HepG2 (cell line): ENCODE measurements around the gene HES6. TPM values are rescaled to one million over a fixed set of nuclear protein-coding genes. Genes with fewer than 3 reads are reported as not detected.

Experiments used
- AKNA ChIP-seq: sonication (generic); formaldehyde crosslinking; IDR thresholded peaks from 2 replicates; pipeline ENCODE4 v1.4.0; 2020; ENCODE audit warnings: missing genetic modification reagents, borderline replicate concordance
- CREM ChIP-seq, 2 experiments: sonication (generic) in 1 of 2; formaldehyde crosslinking in 1 of 2; IDR thresholded peaks; 2 replicates each; pipeline versions ENCODE4 v1.4.0 to v1.6.1; 2016 to 2020; ENCODE audit warnings: antibody characterized with exemption in 1 of 2, mild to moderate bottlenecking in 1 of 2, missing genetic modification reagents in 1 of 2
- HMGXB4 ChIP-seq, 2 experiments: sonication (generic) in 1 of 2; formaldehyde crosslinking in 1 of 2; IDR thresholded peaks; 2 replicates each; pipeline versions ENCODE4 v1.4.0 to v1.6.1; 2018 to 2020; ENCODE audit warnings: missing genetic modification reagents in 2 of 2, borderline replicate concordance in 1 of 2, low read depth in 1 of 2, mild to moderate bottlenecking in 1 of 2, missing biosample characterization in 1 of 2
- MLLT10 ChIP-seq: sonication (generic); formaldehyde crosslinking; IDR thresholded peaks from 2 replicates; pipeline ENCODE4 v1.4.0; 2020; ENCODE audit warnings: missing genetic modification reagents
- TFE3 ChIP-seq: IDR thresholded peaks from 2 replicates; pipeline ENCODE4 v1.6.1; 2016
- THAP11 ChIP-seq: IDR thresholded peaks from 2 replicates; pipeline ENCODE4 v1.6.1; 2016; ENCODE audit warnings: missing biosample characterization, missing genetic modification reagents
- YEATS2 ChIP-seq: sonication (generic); formaldehyde crosslinking; IDR thresholded peaks from 2 replicates; pipeline ENCODE4 v1.4.0; 2020; ENCODE audit warnings: missing genetic modification reagents, borderline replicate concordance
- ZNF263 ChIP-seq: sonication (generic); formaldehyde crosslinking; IDR thresholded peaks from 2 replicates; pipeline ENCODE4 v1.4.0; 2020; ENCODE audit warnings: missing genetic modification reagents
- ZNF703 ChIP-seq: sonication (generic); formaldehyde crosslinking; IDR thresholded peaks from 2 replicates; pipeline ENCODE4 v1.5.1; 2020; ENCODE audit warnings: missing genetic modification reagents, mild to moderate bottlenecking, moderate library complexity, borderline replicate concordance
- polyA plus RNA-seq, 8 experiments: library from polyadenylated mRNA; depleted of rRNA in 3 of 8; stranded (reverse) in 7 of 8; unstranded in 1 of 8; fragments of >200 nt; fragmentation: Illumina TruSeq in 4 of 8; extraction: Trizol in 4 of 8; gene quantifications; 2 replicates each; pipeline versions ENCODE4 v1.2.1 to v1.2.3, GENCODE V29; 2011 to 2016; ENCODE audit warnings: low read depth in 4 of 8, missing spikeins in 1 of 8, mixed read lengths in 1 of 8; ENCODE audit not compliant: insufficient read depth in 1 of 8
- total RNA-seq, 5 experiments: library from RNA; depleted of rRNA; stranded (reverse); fragments of >200 nt; fragmentation: Illumina TruSeq; extraction: Trizol; gene quantifications; 2 replicates each; pipeline ENCODE4 v1.2.3, GENCODE V29; 2016; ENCODE audit warnings: low read depth in 1 of 5
- TF ChIP-seq, protein P1 (sequence below): sonication (generic); formaldehyde crosslinking; IDR thresholded peaks from 2 replicates; pipeline ENCODE4 v1.4.0; 2020; ENCODE audit warnings: missing genetic modification reagents
- TF ChIP-seq, protein P2 (sequence below): IDR thresholded peaks from 2 replicates; pipeline ENCODE4 v1.6.1; 2016; ENCODE audit warnings: low read depth, missing genetic modification reagents, missing compliant biosample characterization

HES6 gene
- total and polyA plus RNA-seq, 2 of the 13 experiments (the other 11 are each of a cell fraction or from before 2014, with no cell fraction given) = 19.5 to 82.8 TPM

- TF ChIP-seq, protein P1, sequence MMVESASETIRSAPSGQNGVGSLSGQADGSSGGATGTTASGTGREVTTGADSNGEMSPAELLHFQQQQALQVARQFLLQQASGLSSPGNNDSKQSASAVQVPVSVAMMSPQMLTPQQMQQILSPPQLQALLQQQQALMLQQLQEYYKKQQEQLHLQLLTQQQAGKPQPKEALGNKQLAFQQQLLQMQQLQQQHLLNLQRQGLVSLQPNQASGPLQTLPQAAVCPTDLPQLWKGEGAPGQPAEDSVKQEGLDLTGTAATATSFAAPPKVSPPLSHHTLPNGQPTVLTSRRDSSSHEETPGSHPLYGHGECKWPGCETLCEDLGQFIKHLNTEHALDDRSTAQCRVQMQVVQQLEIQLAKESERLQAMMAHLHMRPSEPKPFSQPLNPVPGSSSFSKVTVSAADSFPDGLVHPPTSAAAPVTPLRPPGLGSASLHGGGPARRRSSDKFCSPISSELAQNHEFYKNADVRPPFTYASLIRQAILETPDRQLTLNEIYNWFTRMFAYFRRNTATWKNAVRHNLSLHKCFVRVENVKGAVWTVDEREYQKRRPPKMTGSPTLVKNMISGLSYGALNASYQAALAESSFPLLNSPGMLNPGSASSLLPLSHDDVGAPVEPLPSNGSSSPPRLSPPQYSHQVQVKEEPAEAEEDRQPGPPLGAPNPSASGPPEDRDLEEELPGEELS (CRISPR knock-in tag) = peak; percentile 44; the same call in 1 of the 2 replicates
- TF ChIP-seq MLLT10 (no peak), TFE3 (CRISPR knock-in tag) (peak; percentile 65; the same call in 1 of the 2 replicates), THAP11 (peak; percentile 79), ZNF703 (CRISPR knock-in tag) (no peak), CREM (IDR thresholded peaks at IDR 0.05) (no peak), CREM (CRISPR knock-in tag; IDR thresholded peaks at IDR 0.05) (no peak), ZNF263 (CRISPR knock-in tag) (0 out of 2 replicates have a peak, but pooled peaks have one; percentile 13), YEATS2 (CRISPR knock-in tag) (peak; percentile 71; the same call in 1 of the 2 replicates), HMGXB4 (CRISPR knock-in tag; IDR thresholded peaks at IDR 0.05; ENCODE audit: borderline replicate concordance in 1 of 2, low read depth in 1 of 2) (peak; percentile 87 to 97), AKNA (CRISPR knock-in tag) (no peak)
- TF ChIP-seq, protein P2, sequence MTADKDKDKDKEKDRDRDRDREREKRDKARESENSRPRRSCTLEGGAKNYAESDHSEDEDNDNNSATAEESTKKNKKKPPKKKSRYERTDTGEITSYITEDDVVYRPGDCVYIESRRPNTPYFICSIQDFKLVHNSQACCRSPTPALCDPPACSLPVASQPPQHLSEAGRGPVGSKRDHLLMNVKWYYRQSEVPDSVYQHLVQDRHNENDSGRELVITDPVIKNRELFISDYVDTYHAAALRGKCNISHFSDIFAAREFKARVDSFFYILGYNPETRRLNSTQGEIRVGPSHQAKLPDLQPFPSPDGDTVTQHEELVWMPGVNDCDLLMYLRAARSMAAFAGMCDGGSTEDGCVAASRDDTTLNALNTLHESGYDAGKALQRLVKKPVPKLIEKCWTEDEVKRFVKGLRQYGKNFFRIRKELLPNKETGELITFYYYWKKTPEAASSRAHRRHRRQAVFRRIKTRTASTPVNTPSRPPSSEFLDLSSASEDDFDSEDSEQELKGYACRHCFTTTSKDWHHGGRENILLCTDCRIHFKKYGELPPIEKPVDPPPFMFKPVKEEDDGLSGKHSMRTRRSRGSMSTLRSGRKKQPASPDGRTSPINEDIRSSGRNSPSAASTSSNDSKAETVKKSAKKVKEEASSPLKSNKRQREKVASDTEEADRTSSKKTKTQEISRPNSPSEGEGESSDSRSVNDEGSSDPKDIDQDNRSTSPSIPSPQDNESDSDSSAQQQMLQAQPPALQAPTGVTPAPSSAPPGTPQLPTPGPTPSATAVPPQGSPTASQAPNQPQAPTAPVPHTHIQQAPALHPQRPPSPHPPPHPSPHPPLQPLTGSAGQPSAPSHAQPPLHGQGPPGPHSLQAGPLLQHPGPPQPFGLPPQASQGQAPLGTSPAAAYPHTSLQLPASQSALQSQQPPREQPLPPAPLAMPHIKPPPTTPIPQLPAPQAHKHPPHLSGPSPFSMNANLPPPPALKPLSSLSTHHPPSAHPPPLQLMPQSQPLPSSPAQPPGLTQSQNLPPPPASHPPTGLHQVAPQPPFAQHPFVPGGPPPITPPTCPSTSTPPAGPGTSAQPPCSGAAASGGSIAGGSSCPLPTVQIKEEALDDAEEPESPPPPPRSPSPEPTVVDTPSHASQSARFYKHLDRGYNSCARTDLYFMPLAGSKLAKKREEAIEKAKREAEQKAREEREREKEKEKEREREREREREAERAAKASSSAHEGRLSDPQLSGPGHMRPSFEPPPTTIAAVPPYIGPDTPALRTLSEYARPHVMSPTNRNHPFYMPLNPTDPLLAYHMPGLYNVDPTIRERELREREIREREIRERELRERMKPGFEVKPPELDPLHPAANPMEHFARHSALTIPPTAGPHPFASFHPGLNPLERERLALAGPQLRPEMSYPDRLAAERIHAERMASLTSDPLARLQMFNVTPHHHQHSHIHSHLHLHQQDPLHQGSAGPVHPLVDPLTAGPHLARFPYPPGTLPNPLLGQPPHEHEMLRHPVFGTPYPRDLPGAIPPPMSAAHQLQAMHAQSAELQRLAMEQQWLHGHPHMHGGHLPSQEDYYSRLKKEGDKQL (CRISPR knock-in tag) = no peak
These were observed 16.8 kb upstream of the HES6 start (continued) for GRCh38 chr2:238256594-238257104.
